HEK293 (cell line): ENCODE data around the gene PITRM1.

Experiments used
- CTCF ChIP-seq: fragments of 450-650 bp; formaldehyde crosslinking; IDR thresholded peaks from 2 replicates; pipeline ENCODE4 v1.5.1; 2016; ENCODE audit warnings: missing biosample characterization, missing genetic modification characterization
- REST ChIP-seq: fragments of 450-650 bp; formaldehyde crosslinking; IDR thresholded peaks from 2 replicates; pipeline ENCODE4 v1.5.1; 2016; ENCODE audit warnings: missing biosample characterization, missing genetic modification characterization
- ZBTB1 ChIP-seq: fragments of 450-650 bp; formaldehyde crosslinking; IDR thresholded peaks from 2 replicates; pipeline ENCODE4 v1.5.1; 2016; ENCODE audit warnings: missing biosample characterization, missing genetic modification characterization
- ZNF23 ChIP-seq: fragments of 450-650 bp; formaldehyde crosslinking; IDR thresholded peaks from 2 replicates; pipeline ENCODE4 v1.5.1; 2016; ENCODE audit warnings: missing biosample characterization, missing genetic modification characterization, borderline replicate concordance
- ZNF580 ChIP-seq: fragments of 450-650 bp; formaldehyde crosslinking; IDR thresholded peaks from 2 replicates; pipeline ENCODE4 v1.5.1; 2016; ENCODE audit warnings: missing biosample characterization, missing genetic modification characterization
- ZNF585B ChIP-seq: fragments of 450-650 bp; formaldehyde crosslinking; IDR thresholded peaks from 2 replicates; pipeline ENCODE4 v1.5.1; 2016; ENCODE audit warnings: missing biosample characterization, missing genetic modification characterization

- TF ChIP-seq ZNF585B: no peak
- no peak for TF ChIP-seq CTCF
- TF ChIP-seq ZNF580 (tag by site-specific recombination): no peak
- TF ChIP-seq ZNF23: no peak
- no peak for TF ChIP-seq ZBTB1 (tag by site-specific recombination)
- no peak for TF ChIP-seq REST (tag by site-specific recombination)
These were observed 56.9 kb downstream of the PITRM1 start for GRCh38 chr10:3115685-3116084.
